Kidney (tissue), 22 donors: Measurements from ENCODE around the gene SLX4IP. TPM values are rescaled to one million over a fixed set of nuclear protein-coding genes. Genes with fewer than 3 reads are reported as not detected.

ENCODE experiments used
- DNase-seq, 5 donors: peaks; one replicate each; pipeline ENCODE4 v3.0.0-alpha.2; 2013 to 2020
- FAIRE-seq: peaks from 2 replicates; lab custom pipeline; 2012; peaks lifted over from hg19 to GRCh38; lab: Jason Lieb, UNC
- H3K27ac ChIP-seq, 2 donors: one replicate each; pipeline ENCODE4 v1.7.0; 2013; ENCODE audit warnings: low read depth in 2 of 2, low read length in 2 of 2, inconsistent platforms in 1 of 2
- H3K27me3 ChIP-seq: one replicate; pipeline ENCODE4 v1.7.1; 2013; ENCODE audit warnings: low read length, inconsistent platforms; ENCODE audit not compliant: control insufficient read depth, insufficient read depth
- H3K36me3 ChIP-seq, 3 donors: one replicate each; pipeline versions ENCODE4 v1.7.0 to v1.7.1; 2013; ENCODE audit warnings: low read length in 3 of 3, control low read depth in 1 of 3, inconsistent platforms in 1 of 3; ENCODE audit not compliant: insufficient read depth in 3 of 3, control insufficient read depth in 2 of 3
- H3K4me1 ChIP-seq, 3 donors: one replicate each; pipeline versions ENCODE4 v1.7.0 to v1.7.1; 2013; ENCODE audit warnings: low read length in 3 of 3, inconsistent platforms in 1 of 3, low read depth in 1 of 3; ENCODE audit not compliant: control insufficient read depth in 2 of 3, insufficient read depth in 2 of 3
- H3K4me3 ChIP-seq, 3 donors: one replicate each; pipeline versions ENCODE4 v1.7.0 to v1.8.1; 2013; ENCODE audit warnings: low read length in 3 of 3, control low read depth in 1 of 3, inconsistent platforms in 1 of 3
- H3K9ac ChIP-seq, 3 donors: one replicate each; pipeline versions ENCODE4 v1.7.0 to v1.7.1; 2013; ENCODE audit warnings: low read length in 3 of 3, control low read depth in 1 of 3, inconsistent platforms in 1 of 3
- H3K9me3 ChIP-seq, 3 donors: one replicate each; pipeline versions ENCODE4 v1.7.0 to v1.7.1; 2013; ENCODE audit warnings: low read length in 3 of 3, control low read depth in 1 of 3, inconsistent platforms in 1 of 3; ENCODE audit not compliant: control insufficient read depth in 2 of 3, insufficient read depth in 1 of 3
- CTCF ChIP-seq: IDR thresholded peaks from 3 replicates; pipeline ENCODE4 v1.5.1; 2012; ENCODE audit warnings: mild to moderate bottlenecking, moderate library complexity, borderline replicate concordance; ENCODE audit not compliant: insufficient read depth; ENCODE audit errors: extremely low read depth
- intact Hi-C: fragments of 100-400 bp; cut with DNase I; formaldehyde crosslinking; loops from one replicate; pipeline ENCODE4 v1.11.1; 2022
- long read RNA-seq, 10 donors: library from polyadenylated mRNA in 1 of 10; unstranded in 1 of 10; transcript quantifications; one replicate each; pipeline ENCODE4 v2.0.0 and lab custom pipeline, GENCODE V29; 2021 to 2026
- polyA plus RNA-seq: library from polyadenylated mRNA; stranded (reverse); fragments of 350-450 nt; fragmentation: Illumina TruSeq; extraction: RNeasy Lipid Tissue Mini Kit (QIAGEN cat#74804); gene quantifications from one replicate; pipeline ENCODE4 v1.2.3, GENCODE V29; 2014; ENCODE audit warnings: low read depth, low replicate concordance; ENCODE audit not compliant: insufficient read depth
- total RNA-seq: library from RNA; stranded (reverse); fragmentation: NEBNext Ultra II Directional; extraction: Animal tissue kit (Norgen Biotek cat#: 25700); gene quantifications from one replicate; pipeline ENCODE4 v1.2.1, GENCODE V29; 2021
- donor health status: control.
- donor health status: control.
- donor health status: control.
- donor health status: control.
- donor health status: control.
- donor health status: DM: yes; HTN: yes; CAD: no.
- donor health status: Normal renal cell carcinoma (clear cell type).

The SLX4IP gene
- 7.6 TPM for total RNA-seq
- polyA plus RNA-seq = 2.6 TPM
- long read RNA-seq, donor 1 = 0 reads
- long read RNA-seq, donor 2 = 0 reads
- long read RNA-seq, donor 3, full-length matches to known transcripts = 4 of 4 reads
- long read RNA-seq, donor 3, partial matches to known transcripts = 0 of 4 reads
- long read RNA-seq, donor 3, other reads (novel, unspliced or antisense) = 0 of 4 reads
- long read RNA-seq, donor 4 = 0 reads
- long read RNA-seq, donor 5 = 0 reads
- long read RNA-seq, donor 6 = 0 reads
- long read RNA-seq, donor 7, full-length matches to known transcripts = 1 of 7 reads
- long read RNA-seq, donor 7, partial matches to known transcripts = 0 of 7 reads
- long read RNA-seq, donor 7, other reads (novel, unspliced or antisense) = 6 of 7 reads
- long read RNA-seq, donor 8, full-length matches to known transcripts = 1 of 1 reads
- long read RNA-seq, donor 8, partial matches to known transcripts = 0 of 1 reads
- long read RNA-seq, donor 8, other reads (novel, unspliced or antisense) = 0 of 1 reads
- long read RNA-seq, donor 9 = 0 reads
- long read RNA-seq, donor 10, full-length matches to known transcripts = 1 of 1 reads
- long read RNA-seq, donor 10, partial matches to known transcripts = 0 of 1 reads
- long read RNA-seq, donor 10, other reads (novel, unspliced or antisense) = 0 of 1 reads

GRCh38 chr20:10434832-10435812, at the start of gene SLX4IP:
Gene SLX4IP (plus strand): TSS chr20:10435305. CDS start chr20:10458205, 22,900 bp downstream.
- Histone ChIP-seq H3K4me1 (peaks cover 0 to 8% (median 0%) of the 10 kb centered on the region in 3 donors), H3K27ac (peak within 1 kb of the TSS; percentile 95 to 97), H3K9me3 (no peaks in the 10 kb centered on the region), H3K27me3 (no peaks in the 10 kb centered on the region), H3K9ac (peak within 1 kb of the TSS; percentile 57 to 95 (median 91)), H3K36me3 (no peaks in the 10 kb centered on the region), H3K4me3 (peak within 1 kb of the TSS; percentile 86 to 96 (median 94))
- TF ChIP-seq CTCF = no peak
- intact Hi-C loops = no loop called here
- FAIRE-seq (peak; percentile 94), DNase-seq (peak; percentile 94 to 99 (median 97))

GRCh38 chr20:10385850-10386544, 49.1 kb upstream of the SLX4IP start:
- H3K9me3 ChIP-seq = no peaks in the 10 kb centered on the region
- no peak overlapping the region for H3K9ac ChIP-seq
- no peak for FAIRE-seq
- H3K36me3 ChIP-seq = no peaks in the 10 kb centered on the region
- no peaks in the 10 kb centered on the region for H3K4me1 ChIP-seq
- intact Hi-C loops = no loop called here
- H3K27me3 ChIP-seq = no peaks in the 10 kb centered on the region
- no peak overlapping the region for H3K4me3 ChIP-seq
- no peak for TF ChIP-seq CTCF
- no peak overlapping the region for H3K27ac ChIP-seq
- DNase-seq = no peak

GRCh38 chr20:10387686-10388085, 47.4 kb upstream of the SLX4IP start:
- no peak for FAIRE-seq
- no peak for DNase-seq

More at GRCh38 chr20:10387686-10388085, 47.4 kb upstream of the SLX4IP start:
- TF ChIP-seq CTCF = no peak
- H3K36me3 ChIP-seq = no peaks in the 10 kb centered on the region
- H3K9ac ChIP-seq = no peak overlapping the region
- no peaks in the 10 kb centered on the region for H3K27me3 ChIP-seq
- H3K4me3 ChIP-seq = no peak overlapping the region
- intact Hi-C loops = no loop called here
- H3K9me3 ChIP-seq = no peaks in the 10 kb centered on the region
- no peaks in the 10 kb centered on the region for H3K4me1 ChIP-seq
- no peak overlapping the region for H3K27ac ChIP-seq
